Right forelimb (tissue), 1 donor: ENCODE results near the gene ZFP92.

Experiments
- DNase-seq: peaks from one replicate; pipeline ENCODE4 v3.0.0-alpha.2; 2018

ZFP92 gene

GRCh38 chrX:153409414-153410101, 1.7 kb upstream of the ZFP92 start:
- DNase-seq: no peak

- no peak for DNase-seq
Observed at GRCh38 chrX:153410373-153410772, 899 bp upstream of the ZFP92 start.

- no peak for DNase-seq
Observed at GRCh38 chrX:153410888-153411254, 401 bp upstream of the ZFP92 start.

- DNase-seq: no peak
Observed at GRCh38 chrX:153411988-153412574, 809 bp downstream of the ZFP92 start.

- DNase-seq: no peak
Observed at GRCh38 chrX:153412746-153413720, 1.8 kb downstream of the ZFP92 start.

- no peak for DNase-seq
Observed at GRCh38 chrX:153413731-153414130, 2.5 kb downstream of the ZFP92 start.

DNA sequence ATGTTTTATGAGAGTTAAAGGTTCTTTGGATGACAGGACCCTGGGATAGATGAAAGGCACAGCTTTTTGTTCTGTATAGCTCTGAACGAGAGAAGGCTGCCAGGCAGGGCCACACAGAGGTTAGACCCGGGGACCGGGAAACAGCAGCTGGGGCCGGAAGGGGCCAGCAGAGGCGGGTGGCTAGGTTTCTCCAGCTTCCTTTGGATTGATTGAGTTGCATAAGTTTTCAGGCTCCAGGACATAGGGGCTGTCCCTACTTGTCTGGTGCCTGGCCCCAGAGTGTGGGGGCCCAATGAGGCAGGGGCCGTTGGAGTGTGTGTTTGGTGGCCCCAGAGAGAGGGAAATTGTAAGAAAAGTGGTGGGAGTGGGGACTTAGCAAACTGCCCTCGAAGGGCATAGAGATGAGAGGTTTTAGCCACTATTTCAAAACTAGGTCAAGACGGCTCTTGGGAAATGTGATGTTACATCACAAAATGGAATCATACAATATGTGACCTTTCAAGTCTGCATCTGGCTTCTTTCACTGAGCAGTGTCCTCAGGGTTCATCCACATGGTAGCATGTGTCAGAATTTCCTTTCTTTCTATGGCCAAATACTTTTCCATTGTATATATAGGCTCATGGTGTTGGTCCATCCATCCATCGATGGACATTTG, 3.7 kb downstream of the ZFP92 start:
- DNase-seq: no peak

DNA sequence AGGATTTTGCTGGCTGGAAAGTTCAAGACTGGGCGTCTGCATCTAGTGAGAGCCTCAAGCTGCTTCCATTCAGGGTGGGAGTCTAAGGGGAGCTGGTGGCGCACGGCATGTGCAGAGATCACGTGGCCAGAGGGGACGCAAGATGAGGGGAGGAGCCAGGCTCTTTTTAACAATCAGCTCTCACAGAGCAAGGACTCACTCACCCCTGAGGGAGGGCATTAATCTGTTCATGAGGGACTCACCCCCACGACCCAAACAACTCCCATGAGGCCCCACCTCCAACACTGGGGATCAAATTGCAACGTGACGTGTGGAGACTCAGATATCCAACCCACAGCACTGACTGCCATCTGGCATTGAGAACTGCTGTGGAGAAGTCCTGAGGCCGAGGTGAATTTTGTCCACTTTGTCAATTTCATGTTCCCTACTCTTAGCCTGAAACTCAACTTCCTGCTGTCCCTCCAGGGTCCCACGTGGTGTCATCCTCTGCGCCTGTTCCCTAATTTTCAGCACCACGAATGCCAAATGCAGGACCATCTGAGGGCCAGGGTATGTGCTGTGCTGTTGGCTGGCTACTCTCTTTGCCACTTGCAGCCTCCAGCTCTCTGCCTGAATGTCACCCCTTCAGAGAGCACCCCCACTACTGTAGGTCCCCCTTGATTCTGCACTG, 5.6 kb downstream of the ZFP92 start:
- DNase-seq: no peak

DNA sequence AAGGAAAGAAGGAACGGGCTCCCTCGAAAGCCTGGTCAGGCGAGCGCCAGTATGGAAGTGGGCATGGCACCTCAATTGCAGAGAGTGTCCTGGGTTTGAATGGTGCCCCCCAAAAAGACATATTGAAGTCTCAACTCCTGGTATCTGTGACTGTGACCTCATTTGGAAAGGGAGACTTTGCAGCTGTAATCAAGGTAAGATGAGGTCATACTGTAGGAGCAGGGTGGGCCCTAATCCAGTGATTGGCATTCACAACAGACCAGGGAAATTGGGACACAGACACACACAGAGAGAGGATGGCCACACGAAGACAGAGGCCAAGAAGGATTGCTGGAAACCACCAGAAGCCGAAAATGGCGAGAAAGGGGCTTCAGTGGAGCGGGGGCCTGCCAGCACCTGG, 6.4 kb downstream of the ZFP92 start:
- DNase-seq: no peak

GRCh38 chrX:153420851-153421599, 9.8 kb downstream of the ZFP92 start:
- DNase-seq: no peak

- DNase-seq: no peak
Observed at GRCh38 chrX:153421856-153422255, 10.6 kb downstream of the ZFP92 start.

- no peak for DNase-seq
Observed at GRCh38 chrX:153423652-153424051, 12.4 kb downstream of the ZFP92 start.

DNA sequence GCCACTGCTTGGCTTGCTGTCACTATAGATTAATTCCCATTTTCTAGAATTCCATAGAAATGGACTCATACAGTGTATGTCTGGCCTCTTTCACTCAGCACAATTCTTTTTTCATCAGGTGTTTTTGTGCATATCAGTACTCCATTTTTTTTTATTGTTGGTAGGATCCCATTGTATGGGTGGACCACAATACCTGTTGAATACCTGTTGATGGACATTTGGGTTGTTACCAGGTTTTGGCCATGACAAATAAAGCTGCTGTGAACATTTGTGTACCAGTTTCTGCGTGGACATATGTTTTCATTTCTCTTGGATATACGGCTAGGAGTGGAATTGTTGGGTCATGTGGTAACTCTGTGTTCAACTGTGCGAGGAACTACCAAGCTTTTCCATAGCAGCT, 14.9 kb downstream of the ZFP92 start:
- DNase-seq: no peak

- DNase-seq: no peak
Observed at GRCh38 chrX:153430796-153431195, 19.5 kb downstream of the ZFP92 start.

DNA sequence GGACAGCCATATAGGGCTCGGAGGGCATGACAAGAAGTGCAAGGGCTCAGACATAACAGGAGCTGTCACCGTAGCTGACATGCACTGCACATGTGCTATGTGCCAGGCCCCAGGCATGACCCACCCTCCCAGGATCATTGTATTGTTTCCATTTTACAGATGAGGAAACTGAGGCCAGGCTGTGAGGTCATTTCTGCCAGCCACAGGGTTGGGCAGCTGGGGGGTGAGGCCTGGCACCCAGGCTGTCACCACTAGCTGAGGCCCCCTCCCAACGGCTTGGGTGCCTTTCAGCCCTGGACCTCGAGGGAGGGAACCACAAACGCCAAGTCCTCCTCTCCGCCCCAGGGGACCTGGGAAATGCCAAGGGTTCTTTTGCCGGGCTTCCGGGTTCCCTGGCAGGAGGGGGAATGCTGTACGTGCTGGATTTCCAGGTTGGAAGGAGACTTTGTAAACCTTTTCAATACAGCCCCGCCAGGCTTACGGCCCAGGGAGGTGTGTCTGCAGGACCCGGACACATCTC, 21.9 kb downstream of the ZFP92 start:
- DNase-seq: no peak

GRCh38 chrX:153433781-153434285, 22.6 kb downstream of the ZFP92 start:
- DNase-seq: no peak

DNA sequence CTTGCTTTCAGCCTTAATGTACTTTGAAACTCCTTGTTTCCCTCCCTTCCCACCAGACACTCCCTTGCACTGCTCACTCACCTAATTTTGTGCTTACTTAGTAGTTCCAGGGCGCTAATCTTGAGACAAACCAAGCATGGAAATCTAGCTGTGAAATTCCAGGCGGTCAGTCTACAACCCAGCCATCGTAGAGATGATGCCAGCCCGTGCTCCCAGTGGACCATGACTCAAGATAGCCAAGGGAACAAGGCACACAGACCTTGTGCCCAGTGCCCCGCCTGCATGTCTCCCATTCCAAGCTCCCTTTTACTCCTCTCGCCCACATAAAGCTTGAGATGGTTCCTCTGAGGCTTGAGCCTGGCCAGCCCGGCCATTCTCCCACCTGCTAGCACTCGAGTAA, 23.5 kb downstream of the ZFP92 start:
- DNase-seq: no peak

DNA sequence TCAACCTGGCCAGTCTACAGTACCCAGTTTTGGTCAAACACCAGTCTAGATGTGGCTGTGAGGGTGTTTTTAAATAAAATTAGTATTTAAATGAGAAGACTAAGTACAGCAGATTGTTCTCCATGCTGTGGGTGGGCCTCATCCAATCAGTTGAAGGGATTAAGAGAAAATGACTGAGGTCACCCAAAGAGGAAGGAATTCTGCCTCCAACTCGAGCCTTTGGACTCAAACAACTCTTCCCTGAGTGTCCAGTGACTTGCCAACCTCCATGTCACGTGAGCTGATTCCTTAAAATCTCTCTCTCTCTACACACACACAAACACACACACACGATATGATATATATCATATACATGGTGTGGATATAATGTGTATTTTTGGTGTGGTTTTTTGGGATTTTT, 24.6 kb downstream of the ZFP92 start:
- DNase-seq: no peak

DNA sequence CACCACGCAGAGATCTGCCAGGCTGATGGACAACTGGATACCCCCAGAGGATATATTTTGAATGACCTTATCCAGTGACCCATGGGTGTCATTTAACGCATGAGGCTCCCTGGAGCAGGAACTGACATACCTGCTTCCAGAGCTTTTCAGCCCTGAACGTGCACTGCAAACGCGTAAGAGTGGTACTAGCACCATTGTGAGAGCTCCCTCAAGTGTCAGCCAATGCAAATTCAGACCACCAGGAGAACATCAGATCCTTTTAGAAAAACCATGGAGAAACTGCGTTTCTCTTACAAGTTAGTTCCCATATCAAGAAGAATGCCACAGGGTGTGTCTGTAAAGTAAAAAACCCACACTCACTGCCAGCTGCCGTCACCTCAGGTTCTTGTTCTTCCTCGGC, 27.3 kb downstream of the ZFP92 start:
- no peak for DNase-seq

DNA sequence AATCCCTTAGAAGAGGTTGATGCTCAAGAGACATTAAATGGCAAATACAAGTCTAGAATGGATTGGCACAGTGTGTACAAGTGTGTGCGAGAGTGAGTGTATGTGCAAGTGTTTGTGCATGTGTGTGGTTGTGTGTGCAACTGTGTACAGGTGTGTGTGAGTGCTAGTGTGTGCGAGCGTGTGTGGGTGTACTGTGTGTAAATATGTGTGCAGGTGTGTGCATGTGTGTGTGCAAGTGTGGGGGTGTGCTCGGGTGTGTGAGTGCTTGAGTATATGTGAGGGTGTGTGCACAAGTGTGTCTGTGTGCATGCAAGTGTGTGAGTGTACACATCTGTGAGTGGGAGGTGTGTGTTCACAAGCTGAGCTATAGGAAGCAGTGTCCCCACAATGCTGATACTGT, 28.7 kb downstream of the ZFP92 start:
- no peak for DNase-seq

DNA sequence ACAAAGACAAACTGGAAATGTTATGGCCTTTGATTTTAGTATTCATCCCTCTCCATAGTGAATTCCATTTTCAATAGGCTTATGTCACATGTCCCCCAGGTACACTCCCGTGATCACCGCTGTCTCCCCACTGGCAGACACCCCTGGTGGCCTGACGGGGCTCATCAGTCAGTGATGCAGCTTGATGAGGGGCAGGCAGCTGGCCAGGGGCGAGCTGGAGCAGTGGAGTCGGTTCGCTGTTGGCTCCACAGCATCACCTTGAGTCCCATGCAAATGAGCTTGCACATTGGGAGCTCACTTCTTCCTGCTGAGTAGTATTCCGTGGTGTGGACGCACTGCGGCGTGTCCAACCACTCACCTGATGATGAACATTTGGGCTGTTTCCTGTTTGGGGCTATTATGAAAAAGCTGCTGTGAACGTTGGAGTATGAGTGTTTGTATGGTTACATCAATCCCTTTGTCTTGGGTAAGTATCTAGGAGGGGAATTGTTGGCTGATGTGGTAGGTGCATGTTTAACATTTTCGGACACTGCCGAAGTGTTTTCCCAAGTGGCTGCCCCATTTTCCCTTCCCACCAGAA, 29.4 kb downstream of the ZFP92 start:
- no peak for DNase-seq
